ENCODE results near the gene IPO5. TPM values are rescaled to one million over a fixed set of nuclear protein-coding genes. Genes with fewer than 3 reads are reported as not detected.

IPO5 gene
- total RNA-seq, 4 donors from 2014 or later: 29.8 to 101 (median 42.1) TPM

GRCh38 chr13:98066636-98067035 lies 113.2 kb downstream of the IPO5 start:
- no peaks in the 10 kb centered on the region for H3K36me3 ChIP-seq
- DNase-seq: no peak
- H3K27ac ChIP-seq: no peak overlapping the region
- no peaks in the 10 kb centered on the region for H3K9me3 ChIP-seq
- no peak overlapping the region for H3K4me3 ChIP-seq
- TF ChIP-seq CTCF (IDR thresholded peaks at IDR 0.05) (no peak), POLR2A (IDR thresholded peaks at IDR 0.05) (no peak)
- H3K27me3 ChIP-seq: no peaks in the 10 kb centered on the region
- H3K4me1 ChIP-seq: no peaks in the 10 kb centered on the region

- Histone ChIP-seq H3K9me3 (no peaks in the 10 kb centered on the region), H3K36me3 (no peaks in the 10 kb centered on the region), H3K4me1 (no peaks in the 10 kb centered on the region), H3K4me3 (no peak overlapping the region), H3K27me3 (no peaks in the 10 kb centered on the region), H3K27ac (no peak overlapping the region)
- TF ChIP-seq CTCF (IDR thresholded peaks at IDR 0.05): no peak
- no peak for TF ChIP-seq POLR2A (IDR thresholded peaks at IDR 0.05)
- no peak for DNase-seq
These were observed 115.0 kb downstream of the IPO5 start for GRCh38 chr13:98068521-98068920.

GRCh38 chr13:98069985-98070384 lies 116.5 kb downstream of the IPO5 start:
- H3K27ac ChIP-seq: no peak overlapping the region
- no peak for TF ChIP-seq POLR2A (IDR thresholded peaks at IDR 0.05)
- no peak for TF ChIP-seq CTCF (IDR thresholded peaks at IDR 0.05)
- H3K4me1 ChIP-seq: no peaks in the 10 kb centered on the region
- H3K9me3 ChIP-seq: no peaks in the 10 kb centered on the region
- H3K4me3 ChIP-seq: no peak overlapping the region
- H3K36me3 ChIP-seq: no peaks in the 10 kb centered on the region
- H3K27me3 ChIP-seq: no peaks in the 10 kb centered on the region
- DNase-seq: no peak

GRCh38 chr13:98071316-98071715 lies 117.8 kb downstream of the IPO5 start:
- no peaks in the 10 kb centered on the region for H3K36me3 ChIP-seq
- no peak overlapping the region for H3K27ac ChIP-seq
- TF ChIP-seq CTCF (IDR thresholded peaks at IDR 0.05) (no peak), POLR2A (IDR thresholded peaks at IDR 0.05) (no peak)
- H3K27me3 ChIP-seq: no peaks in the 10 kb centered on the region
- no peaks in the 10 kb centered on the region for H3K4me1 ChIP-seq
- H3K4me3 ChIP-seq: no peak overlapping the region
- no peak for DNase-seq
- H3K9me3 ChIP-seq: no peaks in the 10 kb centered on the region

- no peak overlapping the region for H3K4me3 ChIP-seq
- no peaks in the 10 kb centered on the region for H3K9me3 ChIP-seq
These were observed 119.0 kb downstream of the IPO5 start for GRCh38 chr13:98072476-98072875.

More at GRCh38 chr13:98072476-98072875, 119.0 kb downstream of the IPO5 start:
- H3K36me3 ChIP-seq: no peaks in the 10 kb centered on the region
- no peak overlapping the region for H3K27ac ChIP-seq
- TF ChIP-seq CTCF (IDR thresholded peaks at IDR 0.05): no peak
- no peak for TF ChIP-seq POLR2A (IDR thresholded peaks at IDR 0.05)
- DNase-seq: no peak
- H3K4me1 ChIP-seq: no peaks in the 10 kb centered on the region
- no peaks in the 10 kb centered on the region for H3K27me3 ChIP-seq

Small RNAs within 50 kb of the gene (small RNA-seq; reads per million reads assigned to genes)
- 0 reads per million in 2 donors for gene FTLP8

Other genes with a start within 250 kb of the IPO5 start
- gene FARP1, start 189.4 kb downstream of the IPO5 start, total RNA-seq: 10 to 100 TPM; 10.6 to 61.1 (median 14.9) TPM
- not detected for gene RNF113B, start 223.6 kb downstream of the IPO5 start, total RNA-seq